Cerebellar nuclear complex (tissue), 1 donor: Measurements from ENCODE around the gene TNFRSF25.
"Not testable (repeated sequence)": the region's sequence is repeated elsewhere in the genome, so short reads cannot be mapped to it uniquely, and the experiment has no call there.

Source experiments
- DNase-seq, 2 experiments: peaks; one replicate each; lab custom pipeline; 2025; lab: John Stamatoyannopoulos, UW

Gene TNFRSF25

GRCh38 chr1:6450943-6451373, 15.0 kb downstream of the TNFRSF25 start:
- DNase-seq: no peak

GRCh38 chr1:6450486-6450885, 15.5 kb downstream of the TNFRSF25 start:
- not testable (repeated sequence) for DNase-seq

- no peak for DNase-seq
These were observed 15.9 kb downstream of the TNFRSF25 start for GRCh38 chr1:6450005-6450450.

GRCh38 chr1:6448749-6449631, 17.0 kb downstream of the TNFRSF25 start:
- DNase-seq: no peak

- DNase-seq: no peak
These were observed 17.9 kb downstream of the TNFRSF25 start for GRCh38 chr1:6447818-6448748.

- DNase-seq: no peak
These were observed 18.8 kb downstream of the TNFRSF25 start for GRCh38 chr1:6447016-6447817.

GRCh38 chr1:6446665-6447015, 19.3 kb downstream of the TNFRSF25 start:
- DNase-seq: no peak

GRCh38 chr1:6445929-6446328, 20.0 kb downstream of the TNFRSF25 start:
- not testable (repeated sequence) for DNase-seq

GRCh38 chr1:6445062-6445763, 20.8 kb downstream of the TNFRSF25 start:
- peak in 1 of 2 experiments; percentile 4 for DNase-seq

- DNase-seq: no peak
These were observed 21.6 kb downstream of the TNFRSF25 start for GRCh38 chr1:6444377-6444776.

- no peak for DNase-seq
These were observed 22.4 kb downstream of the TNFRSF25 start for GRCh38 chr1:6443339-6444115.

- no peak for DNase-seq
These were observed 24.4 kb downstream of the TNFRSF25 start for GRCh38 chr1:6441586-6441985.

- no peak for DNase-seq
These were observed 25.5 kb downstream of the TNFRSF25 start for GRCh38 chr1:6440198-6441126.

GRCh38 chr1:6438047-6438525, 27.9 kb downstream of the TNFRSF25 start:
- peak in 1 of 2 experiments; percentile 42 for DNase-seq

- peak in 1 of 2 experiments; percentile 11 for DNase-seq
These were observed 28.8 kb downstream of the TNFRSF25 start for GRCh38 chr1:6437012-6437700.

GRCh38 chr1:6436277-6436676, 29.7 kb downstream of the TNFRSF25 start:
- DNase-seq: not testable (repeated sequence)

GRCh38 chr1:6435547-6435946, 30.4 kb downstream of the TNFRSF25 start:
- DNase-seq: no peak

- no peak for DNase-seq
These were observed 30.8 kb downstream of the TNFRSF25 start for GRCh38 chr1:6435129-6435528.
